Measurements from ENCODE around the gene RAI14. TPM values are rescaled to one million over a fixed set of nuclear protein-coding genes. Genes with fewer than 3 reads are reported as not detected.

RAI14 gene
- total and polyA plus RNA-seq, 4 donors: 16.7 to 91.5 (median 49.3) TPM

GRCh38 chr5:34866989-34867471 lies 210.9 kb downstream of the RAI14 start:
- H3K9me3 ChIP-seq (ENCODE audit: control insufficient read depth in 4 of 4, insufficient read depth in 3 of 4, low read length in 3 of 4): peaks cover 0 to 3% (median 0%) of the 10 kb centered on the region in 4 donors
- no peak overlapping the region for H3K4me3 ChIP-seq
- no peak for ATAC-seq (ENCODE audit: insufficient read depth, low FRiP score)
- WGBS, 2 donors: 74 to 75% methylated on average over 3 of the region's 3 CpGs
- H3K9ac ChIP-seq (ENCODE audit: insufficient read depth in 1 of 2, low read length in 2 of 2): no peak overlapping the region
- H3K27ac ChIP-seq (ENCODE audit: low read depth in 1 of 2, low read length in 1 of 2): no peak overlapping the region
- H3K36me3 ChIP-seq (ENCODE audit: control insufficient read depth in 4 of 4, insufficient read depth in 4 of 4, low read length in 4 of 4): no peaks in the 10 kb centered on the region
- peaks cover 0 to 3% (median 0%) of the 10 kb centered on the region in 5 donors for H3K4me1 ChIP-seq (ENCODE audit: control insufficient read depth in 5 of 5, insufficient read depth in 5 of 5, low read length in 5 of 5)
- TF ChIP-seq CTCF (IDR thresholded peaks at IDR 0.05; ENCODE audit: control extremely low read depth, extremely low read depth): no peak
- H3K27me3 ChIP-seq (ENCODE audit: control insufficient read depth in 3 of 3, insufficient read depth in 3 of 3, low read length in 2 of 3): no peaks in the 10 kb centered on the region
- no peak for DNase-seq

GRCh38 chr5:34867660-34868059 lies 211.5 kb downstream of the RAI14 start:
- Histone ChIP-seq H3K4me1 (ENCODE audit: control insufficient read depth in 5 of 5, insufficient read depth in 5 of 5, low read length in 5 of 5) (peaks cover 0 to 3% (median 0%) of the 10 kb centered on the region in 5 donors), H3K27ac (ENCODE audit: low read depth in 1 of 2, low read length in 1 of 2) (no peak overlapping the region), H3K9me3 (ENCODE audit: control insufficient read depth in 4 of 4, insufficient read depth in 3 of 4, low read length in 3 of 4) (peaks cover 0 to 3% (median 0%) of the 10 kb centered on the region in 4 donors), H3K36me3 (ENCODE audit: control insufficient read depth in 4 of 4, insufficient read depth in 4 of 4, low read length in 4 of 4) (no peaks in the 10 kb centered on the region), H3K9ac (ENCODE audit: insufficient read depth in 1 of 2, low read length in 2 of 2) (no peak overlapping the region), H3K27me3 (ENCODE audit: control insufficient read depth in 3 of 3, insufficient read depth in 3 of 3, low read length in 2 of 3) (no peaks in the 10 kb centered on the region), H3K4me3 (no peak overlapping the region)
- WGBS, 2 donors: 93 to 98% methylated on average over 3 of the region's 3 CpGs
- no peak for TF ChIP-seq CTCF (IDR thresholded peaks at IDR 0.05; ENCODE audit: control extremely low read depth, extremely low read depth)
- ATAC-seq (ENCODE audit: insufficient read depth, low FRiP score) (no peak), DNase-seq (no peak)

- Histone ChIP-seq H3K9me3 (ENCODE audit: control insufficient read depth in 4 of 4, insufficient read depth in 3 of 4, low read length in 3 of 4) (no peaks in the 10 kb centered on the region), H3K27me3 (ENCODE audit: control insufficient read depth in 3 of 3, insufficient read depth in 3 of 3, low read length in 2 of 3) (no peaks in the 10 kb centered on the region), H3K9ac (ENCODE audit: insufficient read depth in 1 of 2, low read length in 2 of 2) (no peak overlapping the region), H3K4me3 (no peak overlapping the region), H3K27ac (ENCODE audit: low read depth in 1 of 2, low read length in 1 of 2) (no peak overlapping the region), H3K36me3 (ENCODE audit: control insufficient read depth in 4 of 4, insufficient read depth in 4 of 4, low read length in 4 of 4) (no peaks in the 10 kb centered on the region), H3K4me1 (ENCODE audit: control insufficient read depth in 5 of 5, insufficient read depth in 5 of 5, low read length in 5 of 5) (no peaks in the 10 kb centered on the region)
- DNase-seq: no peak
- WGBS, 2 donors: 92 to 100% methylated on average over 1 of the region's 1 CpG
- no peak for ATAC-seq (ENCODE audit: insufficient read depth, low FRiP score)
- TF ChIP-seq CTCF (IDR thresholded peaks at IDR 0.05; ENCODE audit: control extremely low read depth, extremely low read depth): no peak
Observed at GRCh38 chr5:34868791-34869190, 212.7 kb downstream of the RAI14 start.

- H3K27me3 ChIP-seq (ENCODE audit: control insufficient read depth in 3 of 3, insufficient read depth in 3 of 3, low read length in 2 of 3): no peaks in the 10 kb centered on the region
- no peak for TF ChIP-seq CTCF (IDR thresholded peaks at IDR 0.05; ENCODE audit: control extremely low read depth, extremely low read depth)
- ATAC-seq (ENCODE audit: insufficient read depth, low FRiP score) (no peak), DNase-seq (no peak)
- H3K9ac ChIP-seq (ENCODE audit: insufficient read depth in 1 of 2, low read length in 2 of 2): no peak overlapping the region
- no peak overlapping the region for H3K27ac ChIP-seq (ENCODE audit: low read depth in 1 of 2, low read length in 1 of 2)
- H3K4me3 ChIP-seq: no peak overlapping the region
- H3K36me3 ChIP-seq (ENCODE audit: control insufficient read depth in 4 of 4, insufficient read depth in 4 of 4, low read length in 4 of 4): no peaks in the 10 kb centered on the region
- 84 to 91% methylated on average over 1 of the region's 1 CpG for WGBS, 2 donors
- no peaks in the 10 kb centered on the region for H3K4me1 ChIP-seq (ENCODE audit: control insufficient read depth in 5 of 5, insufficient read depth in 5 of 5, low read length in 5 of 5)
- no peaks in the 10 kb centered on the region for H3K9me3 ChIP-seq (ENCODE audit: control insufficient read depth in 4 of 4, insufficient read depth in 3 of 4, low read length in 3 of 4)
Observed at GRCh38 chr5:34869256-34869655, 213.1 kb downstream of the RAI14 start.

Data from lung (tissue), 12 donors.